Activated naive CD4-positive, alpha-beta T cell treated with anti-CD3 and anti-CD28 coated beads, Interleukin-2, amount 50 U/mL, for 24 hours (primary cell): Measurements from ENCODE around the gene RSRC1.

Experiments used
- H3K27ac Mint-ChIP-seq: one replicate; pipeline ENCODE4 v1.8.0; 2021; ENCODE audit warnings: mild to moderate bottlenecking, mixed read lengths
- H3K27me3 Mint-ChIP-seq: one replicate; pipeline ENCODE4 v1.8.0; 2021; ENCODE audit warnings: mixed read lengths
- H3K36me3 Mint-ChIP-seq: one replicate; pipeline ENCODE4 v1.8.0; 2021; ENCODE audit warnings: mixed read lengths
- H3K4me1 Mint-ChIP-seq: one replicate; pipeline ENCODE4 v1.8.0; 2021; ENCODE audit warnings: mixed read lengths
- H3K4me3 Mint-ChIP-seq: one replicate; pipeline ENCODE4 v1.8.0; 2021; ENCODE audit warnings: mild to moderate bottlenecking, mixed read lengths
- H3K9me3 Mint-ChIP-seq: one replicate; pipeline ENCODE4 v1.8.0; 2021; ENCODE audit warnings: mixed read lengths

RSRC1 gene

DNA sequence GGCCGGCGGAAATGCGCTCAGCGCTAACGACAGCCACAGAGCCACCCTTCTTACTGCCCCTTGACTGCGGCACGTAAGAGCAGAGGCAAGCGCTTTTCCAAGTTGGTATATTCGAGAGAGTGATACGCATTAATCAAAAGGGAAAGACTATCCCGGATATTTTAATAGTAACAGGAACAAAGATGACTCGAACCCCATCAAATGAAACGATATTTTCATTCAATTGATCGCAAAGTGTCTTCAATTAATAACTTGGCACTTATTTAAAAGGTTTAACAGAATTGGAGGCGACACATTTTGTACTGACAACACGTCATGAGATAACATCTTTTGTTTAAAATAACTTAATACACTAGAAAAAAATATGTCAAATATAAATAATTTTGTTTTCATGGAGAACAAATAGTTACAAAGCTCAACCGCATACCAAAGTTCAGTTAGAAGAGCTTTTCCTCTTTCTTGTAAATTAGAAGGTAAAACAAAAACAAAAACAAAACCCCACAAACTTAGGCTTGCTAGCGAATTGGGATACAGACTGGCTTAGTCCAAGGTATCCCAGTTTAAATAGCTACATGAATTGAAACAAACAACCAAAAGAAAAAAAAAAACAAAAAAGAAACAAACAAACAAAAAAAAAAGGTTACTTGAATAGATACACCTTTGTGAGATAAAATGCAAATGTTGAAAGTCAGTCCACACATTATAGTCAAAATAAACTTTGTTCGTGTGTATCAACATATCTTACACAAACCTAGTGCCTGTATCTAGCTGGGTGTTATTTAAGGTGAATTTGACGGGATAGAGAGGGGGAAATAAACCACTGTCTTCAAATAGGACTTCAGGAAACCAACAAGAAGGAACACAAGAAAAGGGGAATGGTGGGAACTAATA, 13.8 kb upstream of the RSRC1 start:
- no peaks in the 10 kb centered on the region for H3K36me3 Mint-ChIP-seq
- no peak overlapping the region for H3K4me3 Mint-ChIP-seq
- H3K27me3 Mint-ChIP-seq = peaks cover 71% of the 10 kb centered on the region
- H3K9me3 Mint-ChIP-seq = peaks cover 6% of the 10 kb centered on the region
- H3K4me1 Mint-ChIP-seq = peaks cover 14% of the 10 kb centered on the region
- H3K27ac Mint-ChIP-seq = peak overlapping the region; percentile 35

DNA sequence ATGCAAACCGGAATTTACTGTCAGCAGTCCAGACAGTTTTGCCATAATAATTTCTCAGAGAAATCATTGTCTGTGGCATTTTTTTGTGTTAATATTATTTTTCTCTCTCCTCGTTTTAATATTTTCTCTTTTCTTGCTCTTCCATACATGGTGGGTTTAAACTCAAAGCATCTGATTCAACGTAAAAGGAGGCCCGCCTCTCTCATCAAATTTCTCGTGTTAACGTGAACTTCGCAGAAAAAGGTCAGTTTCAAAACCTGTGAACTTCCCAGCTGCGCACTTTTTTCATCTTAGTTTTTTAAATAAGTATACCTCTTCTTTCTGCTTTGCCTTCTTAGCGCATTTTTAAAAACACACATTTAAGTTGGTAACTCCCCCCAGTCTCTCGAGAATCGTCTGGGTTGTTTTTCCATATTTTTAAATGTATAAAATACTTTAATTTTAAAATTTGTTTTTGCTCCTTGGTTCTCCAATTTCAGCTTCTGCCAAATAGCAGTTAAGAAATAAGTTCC, 12.8 kb upstream of the RSRC1 start:
- Mint-ChIP-seq H3K4me1 (peaks cover 14% of the 10 kb centered on the region), H3K4me3 (peak overlapping the region; percentile 75), H3K9me3 (peaks cover 6% of the 10 kb centered on the region), H3K27me3 (peaks cover 72% of the 10 kb centered on the region), H3K27ac (peak overlapping the region; percentile 79), H3K36me3 (no peaks in the 10 kb centered on the region)

DNA sequence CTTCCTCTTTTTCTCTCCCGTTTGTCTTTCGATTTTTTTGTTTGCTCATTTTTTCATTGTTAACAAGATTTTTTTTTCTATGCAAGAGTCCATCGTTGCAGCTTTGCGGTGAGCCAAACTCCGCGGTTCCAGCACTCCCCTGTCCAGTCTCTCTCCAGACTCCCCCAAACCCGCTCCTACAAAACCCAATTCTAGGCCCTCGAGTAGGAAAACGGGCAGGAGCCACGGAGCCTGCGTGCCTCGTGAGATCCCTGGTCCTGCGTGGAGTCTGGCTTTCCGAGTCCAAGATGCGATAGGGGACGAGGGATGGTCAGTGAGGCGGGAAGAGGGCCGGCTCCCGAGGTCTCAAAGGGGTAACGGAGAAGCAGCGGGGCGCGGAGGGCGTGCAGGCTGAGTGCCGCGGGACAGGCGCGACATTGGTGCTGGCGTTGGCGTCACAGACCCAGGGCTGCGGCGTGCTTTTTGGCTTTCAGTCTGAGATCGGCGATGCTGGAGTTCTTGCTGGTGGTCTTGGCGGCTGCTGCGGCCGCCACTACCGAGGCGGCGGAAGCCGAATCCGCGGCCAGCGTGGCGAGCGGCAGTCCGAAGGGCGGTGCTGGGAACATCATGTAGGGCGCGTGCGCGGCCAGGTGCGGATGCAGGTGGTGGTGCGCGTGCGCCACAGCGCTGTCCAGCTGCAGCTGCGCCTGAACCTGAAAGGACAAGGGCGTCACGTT, 12.1 kb upstream of the RSRC1 start:
- Mint-ChIP-seq H3K27me3 (peaks cover 76% of the 10 kb centered on the region), H3K9me3 (peaks cover 6% of the 10 kb centered on the region), H3K36me3 (no peaks in the 10 kb centered on the region), H3K4me3 (peak overlapping the region; percentile 75), H3K27ac (peak overlapping the region; percentile 79), H3K4me1 (peaks cover 14% of the 10 kb centered on the region)

- H3K9me3 Mint-ChIP-seq = peaks cover 11% of the 10 kb centered on the region
- peaks cover 76% of the 10 kb centered on the region for H3K27me3 Mint-ChIP-seq
- peak overlapping the region; percentile 76 for H3K27ac Mint-ChIP-seq
- peaks cover 19% of the 10 kb centered on the region for H3K4me1 Mint-ChIP-seq
- peak overlapping the region; percentile 75 for H3K4me3 Mint-ChIP-seq
- no peaks in the 10 kb centered on the region for H3K36me3 Mint-ChIP-seq
These were observed 11.6 kb upstream of the RSRC1 start for GRCh38 chr3:158098309-158098639.

GRCh38 chr3:158098834-158099424, 11.0 kb upstream of the RSRC1 start:
- Mint-ChIP-seq H3K36me3 (peaks cover 1% of the 10 kb centered on the region), H3K27me3 (peaks cover 76% of the 10 kb centered on the region), H3K4me1 (peaks cover 23% of the 10 kb centered on the region), H3K4me3 (no peak overlapping the region), H3K27ac (no peak overlapping the region), H3K9me3 (peaks cover 11% of the 10 kb centered on the region)

- Mint-ChIP-seq H3K27ac (no peak overlapping the region), H3K4me3 (no peak overlapping the region), H3K9me3 (peaks cover 11% of the 10 kb centered on the region), H3K27me3 (peaks cover 75% of the 10 kb centered on the region), H3K4me1 (peaks cover 32% of the 10 kb centered on the region), H3K36me3 (peaks cover 1% of the 10 kb centered on the region)
These were observed 9.2 kb upstream of the RSRC1 start for GRCh38 chr3:158100681-158101080.

DNA sequence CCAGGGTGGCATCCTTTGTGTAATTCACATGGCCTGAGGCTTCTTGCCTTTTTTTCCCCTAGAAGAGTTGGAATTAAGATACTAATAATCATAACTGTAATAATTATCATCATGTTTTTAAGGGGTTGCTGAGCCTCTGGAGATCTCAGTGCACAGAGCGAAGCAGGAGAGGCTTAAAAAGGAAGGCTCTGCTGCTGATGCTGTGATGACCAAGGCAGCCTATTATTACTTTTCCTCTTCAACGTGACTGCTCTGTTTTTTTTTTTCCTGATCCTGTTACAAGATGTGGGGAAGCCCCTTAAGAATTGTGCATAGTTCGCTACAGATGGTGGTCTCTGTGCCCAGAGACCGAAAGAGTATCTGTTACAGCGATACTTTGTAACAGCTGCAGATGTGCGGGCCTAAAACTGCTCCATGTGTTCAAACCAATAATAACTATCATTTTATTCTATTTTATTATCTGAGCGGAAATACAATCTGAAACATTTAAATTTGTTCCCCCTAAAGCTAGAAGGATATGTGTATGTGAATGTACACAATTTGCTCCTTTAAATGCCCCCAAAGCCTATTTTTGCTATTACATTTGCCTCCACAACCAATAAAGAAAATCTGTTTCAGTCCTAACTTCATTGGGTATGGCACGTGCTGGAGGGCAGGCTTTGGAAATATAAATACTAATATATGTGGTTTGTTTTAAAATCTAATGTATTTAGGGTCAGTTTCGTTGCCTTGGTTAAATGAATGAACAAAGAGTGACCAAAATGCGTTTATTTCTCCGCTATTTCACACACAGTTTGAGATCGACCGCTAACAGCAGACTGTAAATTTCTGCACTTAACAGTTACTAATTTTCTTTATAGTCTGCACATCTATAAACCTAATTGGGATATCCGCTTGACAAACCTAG, 8.3 kb upstream of the RSRC1 start:
- Mint-ChIP-seq H3K27ac (peak overlapping the region; percentile 2), H3K4me3 (no peak overlapping the region), H3K36me3 (peaks cover 1% of the 10 kb centered on the region), H3K4me1 (peaks cover 40% of the 10 kb centered on the region), H3K9me3 (peaks cover 11% of the 10 kb centered on the region), H3K27me3 (peaks cover 74% of the 10 kb centered on the region)

GRCh38 chr3:158102242-158103080, 7.4 kb upstream of the RSRC1 start:
- Mint-ChIP-seq H3K27ac (no peak overlapping the region), H3K36me3 (peaks cover 3% of the 10 kb centered on the region), H3K4me3 (peak overlapping the region; percentile 59), H3K4me1 (peaks cover 47% of the 10 kb centered on the region), H3K27me3 (peaks cover 75% of the 10 kb centered on the region), H3K9me3 (peaks cover 5% of the 10 kb centered on the region)

GRCh38 chr3:158103081-158103886, 6.6 kb upstream of the RSRC1 start:
- H3K27ac Mint-ChIP-seq = peak overlapping the region; percentile 32
- H3K4me3 Mint-ChIP-seq = peak overlapping the region; percentile 16
- H3K4me1 Mint-ChIP-seq = peaks cover 41% of the 10 kb centered on the region
- peaks cover 5% of the 10 kb centered on the region for H3K9me3 Mint-ChIP-seq
- peaks cover 3% of the 10 kb centered on the region for H3K36me3 Mint-ChIP-seq
- H3K27me3 Mint-ChIP-seq = peaks cover 74% of the 10 kb centered on the region

DNA sequence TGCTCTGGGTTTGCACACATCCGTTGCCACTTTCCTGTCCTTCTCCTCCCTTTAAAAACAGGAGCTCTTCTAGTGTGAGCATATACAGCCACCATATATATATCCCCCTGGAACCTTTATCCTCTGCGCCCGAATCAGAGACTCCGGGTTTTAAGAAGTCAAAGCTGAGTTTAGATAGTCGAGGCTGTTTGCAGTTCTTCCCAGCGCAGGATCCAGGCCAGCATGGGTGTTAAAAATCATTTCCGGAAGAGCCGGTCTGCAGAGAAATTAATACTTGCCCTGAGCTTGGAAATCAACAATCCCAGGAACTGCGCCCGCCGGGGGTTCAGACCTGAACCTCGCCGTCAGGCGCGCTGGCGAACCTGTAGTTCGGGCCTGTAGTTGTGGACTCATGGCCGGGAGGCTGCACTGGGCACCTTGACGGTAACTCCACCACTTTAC, 6.0 kb upstream of the RSRC1 start:
- Mint-ChIP-seq H3K9me3 (peaks cover 5% of the 10 kb centered on the region), H3K27me3 (peaks cover 73% of the 10 kb centered on the region), H3K36me3 (peaks cover 3% of the 10 kb centered on the region), H3K4me1 (peaks cover 38% of the 10 kb centered on the region), H3K27ac (peak overlapping the region; percentile 32), H3K4me3 (peak overlapping the region; percentile 16)

GRCh38 chr3:158104431-158104921, 5.4 kb upstream of the RSRC1 start:
- Mint-ChIP-seq H3K27ac (peak overlapping the region; percentile 1), H3K36me3 (peaks cover 3% of the 10 kb centered on the region), H3K4me1 (peaks cover 40% of the 10 kb centered on the region), H3K4me3 (peak overlapping the region; percentile 16), H3K9me3 (peaks cover 6% of the 10 kb centered on the region), H3K27me3 (peaks cover 70% of the 10 kb centered on the region)

DNA sequence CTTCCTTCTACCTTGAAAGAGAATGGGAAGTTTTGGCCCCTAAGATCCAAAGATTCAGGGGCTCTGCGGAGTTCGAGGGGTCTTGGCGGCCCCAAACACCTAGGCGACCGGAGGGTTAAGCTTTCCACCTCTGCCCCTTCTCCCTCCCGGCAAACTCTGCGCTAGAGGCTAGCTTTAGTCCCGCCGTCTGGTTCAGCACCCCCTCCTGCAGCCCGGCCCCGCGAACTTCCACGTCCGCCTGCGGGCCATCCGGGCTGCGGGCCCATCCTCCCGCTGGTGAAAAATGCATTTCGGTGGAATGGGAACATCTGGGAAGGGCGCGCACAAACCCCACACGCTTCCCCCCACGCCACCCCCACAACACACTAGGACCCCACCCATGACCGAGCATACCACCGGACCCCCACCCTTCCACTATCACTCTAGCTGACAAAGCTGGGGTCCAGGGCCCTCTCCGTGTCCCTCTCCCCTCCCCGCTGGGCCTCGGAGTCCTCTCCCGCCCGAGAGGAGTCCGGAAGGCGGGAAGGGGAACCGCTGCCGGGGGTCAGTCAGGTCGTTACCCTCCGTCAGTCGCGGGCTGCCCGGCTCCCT, 4.7 kb upstream of the RSRC1 start:
- H3K4me3 Mint-ChIP-seq = peak overlapping the region; percentile 15

GRCh38 chr3:158105710-158106253, 4.1 kb upstream of the RSRC1 start:
- Mint-ChIP-seq H3K27me3 (peaks cover 61% of the 10 kb centered on the region), H3K4me1 (peaks cover 47% of the 10 kb centered on the region), H3K36me3 (peaks cover 5% of the 10 kb centered on the region), H3K4me3 (peak overlapping the region; percentile 86), H3K27ac (no peak overlapping the region), H3K9me3 (peaks cover 10% of the 10 kb centered on the region)

More for the DNA sequence above, 4.7 kb upstream of the RSRC1 start:
- Mint-ChIP-seq H3K36me3 (peaks cover 5% of the 10 kb centered on the region), H3K27me3 (peaks cover 67% of the 10 kb centered on the region), H3K4me1 (peaks cover 45% of the 10 kb centered on the region), H3K9me3 (peaks cover 10% of the 10 kb centered on the region), H3K27ac (no peak overlapping the region)
